Measurements from ENCODE around the gene ALPK3.

ALPK3 gene

GRCh38 chr15:84797801-84798200 is 19.4 kb upstream of the ALPK3 start:
- Histone ChIP-seq H3K27ac (ENCODE audit: low read length) (no peak overlapping the region), H3K4me2 (ENCODE audit: low read length) (no peak overlapping the region), H3K27me3 (ENCODE audit: low read depth, low read length) (no peaks in the 10 kb centered on the region), H3K36me3 (replicated peaks; ENCODE audit: low read depth, low read length) (peaks cover 39% of the 10 kb centered on the region), H4K20me1 (ENCODE audit: insufficient read depth, low read length) (no peaks in the 10 kb centered on the region), H3K4me3 (ENCODE audit: low read length) (no peak overlapping the region), H3K9ac (ENCODE audit: low read length) (no peak overlapping the region), H2AFZ (ENCODE audit: low read depth, low read length) (no peak overlapping the region), H3K4me1 (ENCODE audit: low read length) (no peaks in the 10 kb centered on the region), H3K79me2 (ENCODE audit: low read length) (peaks cover 9% of the 10 kb centered on the region; the same call in 1 of the 2 replicates), H3K9me3 (ENCODE audit: insufficient read depth, low read length) (no peaks in the 10 kb centered on the region)
- TF ChIP-seq EZH2phosphoT487 (IDR thresholded peaks at IDR 0.05; ENCODE audit: low read depth): no peak
- TF ChIP-seq, protein P1, sequence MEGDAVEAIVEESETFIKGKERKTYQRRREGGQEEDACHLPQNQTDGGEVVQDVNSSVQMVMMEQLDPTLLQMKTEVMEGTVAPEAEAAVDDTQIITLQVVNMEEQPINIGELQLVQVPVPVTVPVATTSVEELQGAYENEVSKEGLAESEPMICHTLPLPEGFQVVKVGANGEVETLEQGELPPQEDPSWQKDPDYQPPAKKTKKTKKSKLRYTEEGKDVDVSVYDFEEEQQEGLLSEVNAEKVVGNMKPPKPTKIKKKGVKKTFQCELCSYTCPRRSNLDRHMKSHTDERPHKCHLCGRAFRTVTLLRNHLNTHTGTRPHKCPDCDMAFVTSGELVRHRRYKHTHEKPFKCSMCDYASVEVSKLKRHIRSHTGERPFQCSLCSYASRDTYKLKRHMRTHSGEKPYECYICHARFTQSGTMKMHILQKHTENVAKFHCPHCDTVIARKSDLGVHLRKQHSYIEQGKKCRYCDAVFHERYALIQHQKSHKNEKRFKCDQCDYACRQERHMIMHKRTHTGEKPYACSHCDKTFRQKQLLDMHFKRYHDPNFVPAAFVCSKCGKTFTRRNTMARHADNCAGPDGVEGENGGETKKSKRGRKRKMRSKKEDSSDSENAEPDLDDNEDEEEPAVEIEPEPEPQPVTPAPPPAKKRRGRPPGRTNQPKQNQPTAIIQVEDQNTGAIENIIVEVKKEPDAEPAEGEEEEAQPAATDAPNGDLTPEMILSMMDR (IDR thresholded peaks at IDR 0.05; ENCODE audit: low read depth, low read length): no peak

- Histone ChIP-seq H3K36me3 (replicated peaks; ENCODE audit: low read depth, low read length) (peaks cover 38% of the 10 kb centered on the region), H3K4me1 (ENCODE audit: low read length) (no peaks in the 10 kb centered on the region), H3K4me3 (ENCODE audit: low read length) (no peak overlapping the region), H3K9ac (ENCODE audit: low read length) (no peak overlapping the region), H4K20me1 (ENCODE audit: insufficient read depth, low read length) (no peaks in the 10 kb centered on the region), H3K4me2 (ENCODE audit: low read length) (no peak overlapping the region), H2AFZ (ENCODE audit: low read depth, low read length) (no peak overlapping the region), H3K79me2 (ENCODE audit: low read length) (peaks cover 7% of the 10 kb centered on the region; the same call in 1 of the 2 replicates), H3K27me3 (ENCODE audit: low read depth, low read length) (no peaks in the 10 kb centered on the region), H3K27ac (ENCODE audit: low read length) (no peak overlapping the region), H3K9me3 (ENCODE audit: insufficient read depth, low read length) (no peaks in the 10 kb centered on the region)
- TF ChIP-seq, protein P1 (IDR thresholded peaks at IDR 0.05; ENCODE audit: low read depth, low read length): no peak
- TF ChIP-seq EZH2phosphoT487 (IDR thresholded peaks at IDR 0.05; ENCODE audit: low read depth): no peak
These were observed 18.7 kb upstream of the ALPK3 start for GRCh38 chr15:84798436-84798946.

- no peaks in the 10 kb centered on the region for H3K27me3 ChIP-seq (ENCODE audit: low read depth, low read length)
- H3K4me2 ChIP-seq (ENCODE audit: low read length): no peak overlapping the region
- no peak overlapping the region for H3K27ac ChIP-seq (ENCODE audit: low read length)
- no peaks in the 10 kb centered on the region for H4K20me1 ChIP-seq (ENCODE audit: insufficient read depth, low read length)
- no peaks in the 10 kb centered on the region for H3K79me2 ChIP-seq (ENCODE audit: low read length)
- no peak for TF ChIP-seq EZH2phosphoT487 (IDR thresholded peaks at IDR 0.05; ENCODE audit: low read depth)
- TF ChIP-seq, protein P1 (IDR thresholded peaks at IDR 0.05; ENCODE audit: low read depth, low read length): no peak
- H3K4me3 ChIP-seq (ENCODE audit: low read length): no peak overlapping the region
- H3K4me1 ChIP-seq (ENCODE audit: low read length): no peaks in the 10 kb centered on the region
- H3K36me3 ChIP-seq (replicated peaks; ENCODE audit: low read depth, low read length): peaks cover 41% of the 10 kb centered on the region
- H3K9me3 ChIP-seq (ENCODE audit: insufficient read depth, low read length): no peaks in the 10 kb centered on the region
- no peak overlapping the region for H3K9ac ChIP-seq (ENCODE audit: low read length)
- H2AFZ ChIP-seq (ENCODE audit: low read depth, low read length): no peak overlapping the region
These were observed 17.5 kb upstream of the ALPK3 start for GRCh38 chr15:84799511-84800187.

- Histone ChIP-seq H3K36me3 (replicated peaks; ENCODE audit: low read depth, low read length) (peaks cover 41% of the 10 kb centered on the region), H3K79me2 (ENCODE audit: low read length) (no peaks in the 10 kb centered on the region), H3K4me1 (ENCODE audit: low read length) (no peaks in the 10 kb centered on the region), H3K9me3 (ENCODE audit: insufficient read depth, low read length) (no peaks in the 10 kb centered on the region), H3K27ac (ENCODE audit: low read length) (no peak overlapping the region), H3K4me2 (ENCODE audit: low read length) (no peak overlapping the region), H3K9ac (ENCODE audit: low read length) (no peak overlapping the region), H2AFZ (ENCODE audit: low read depth, low read length) (no peak overlapping the region), H3K27me3 (ENCODE audit: low read depth, low read length) (no peaks in the 10 kb centered on the region), H3K4me3 (ENCODE audit: low read length) (no peak overlapping the region), H4K20me1 (ENCODE audit: insufficient read depth, low read length) (no peaks in the 10 kb centered on the region)
- TF ChIP-seq EZH2phosphoT487 (IDR thresholded peaks at IDR 0.05; ENCODE audit: low read depth): no peak
- TF ChIP-seq, protein P1 (IDR thresholded peaks at IDR 0.05; ENCODE audit: low read depth, low read length): no peak
These were observed 16.8 kb upstream of the ALPK3 start for GRCh38 chr15:84800365-84800806.
